ENCODE measurements around the gene ADGRV1.

GRCh38 chr5:91170266-91170665 is 611.7 kb downstream of the ADGRV1 start:
- no peak for TF ChIP-seq CTCF (tag by site-specific recombination; IDR thresholded peaks at IDR 0.05)
- no peak for TF ChIP-seq PRDM1 (tag by site-specific recombination; IDR thresholded peaks at IDR 0.05)
- TF ChIP-seq ZNF596 (tag by site-specific recombination; IDR thresholded peaks at IDR 0.05) = no peak
- TF ChIP-seq ZNF654 (tag by site-specific recombination; IDR thresholded peaks at IDR 0.05; ENCODE audit: low read depth) = no peak
- no peak for TF ChIP-seq ZNF549 (tag by site-specific recombination; IDR thresholded peaks at IDR 0.05)
- no peak for TF ChIP-seq ZNF350 (tag by site-specific recombination; IDR thresholded peaks at IDR 0.05)
- TF ChIP-seq ZNF843 (tag by site-specific recombination; IDR thresholded peaks at IDR 0.05) = no peak
- no peak for TF ChIP-seq ZNF416 (tag by site-specific recombination; IDR thresholded peaks at IDR 0.05)
